Inflammatory macrophage treated with lipopolysaccharide for 1 hour (primary cell): ENCODE data around the gene LRCH1.

Experiments
- DNase-seq, 2 donors: peaks; one replicate each; pipeline ENCODE4 v3.0.0-alpha.2; 2020 to 2022

Gene LRCH1

GRCh38 chr13:46668302-46668720 is 115.3 kb downstream of the LRCH1 start:
- DNase-seq, result peak; percentile 63 to 69

GRCh38 chr13:46668931-46669525 is 116.1 kb downstream of the LRCH1 start:
- no peak for DNase-seq

- DNase-seq, result no peak
Observed at GRCh38 chr13:46672338-46673090, 119.5 kb downstream of the LRCH1 start.

- DNase-seq, result no peak
Observed at GRCh38 chr13:46675016-46675415, 122.0 kb downstream of the LRCH1 start.

DNA sequence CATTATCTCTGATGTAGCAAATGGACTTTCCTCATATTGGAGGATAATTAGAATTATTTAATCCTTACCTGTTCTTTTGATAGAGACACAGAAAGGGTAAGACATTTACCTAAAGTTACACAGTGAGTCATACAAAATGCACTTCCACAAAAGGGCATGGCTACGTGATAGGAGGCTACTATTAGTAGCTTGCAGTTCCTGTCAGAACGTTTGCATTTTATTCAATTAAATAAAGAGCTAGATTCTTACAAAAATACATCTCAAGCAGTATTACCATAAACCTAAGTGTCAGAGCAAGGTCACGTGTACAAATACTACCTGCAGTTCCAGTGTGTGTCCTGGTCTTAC is 123.4 kb downstream of the LRCH1 start:
- DNase-seq, result no peak

DNA sequence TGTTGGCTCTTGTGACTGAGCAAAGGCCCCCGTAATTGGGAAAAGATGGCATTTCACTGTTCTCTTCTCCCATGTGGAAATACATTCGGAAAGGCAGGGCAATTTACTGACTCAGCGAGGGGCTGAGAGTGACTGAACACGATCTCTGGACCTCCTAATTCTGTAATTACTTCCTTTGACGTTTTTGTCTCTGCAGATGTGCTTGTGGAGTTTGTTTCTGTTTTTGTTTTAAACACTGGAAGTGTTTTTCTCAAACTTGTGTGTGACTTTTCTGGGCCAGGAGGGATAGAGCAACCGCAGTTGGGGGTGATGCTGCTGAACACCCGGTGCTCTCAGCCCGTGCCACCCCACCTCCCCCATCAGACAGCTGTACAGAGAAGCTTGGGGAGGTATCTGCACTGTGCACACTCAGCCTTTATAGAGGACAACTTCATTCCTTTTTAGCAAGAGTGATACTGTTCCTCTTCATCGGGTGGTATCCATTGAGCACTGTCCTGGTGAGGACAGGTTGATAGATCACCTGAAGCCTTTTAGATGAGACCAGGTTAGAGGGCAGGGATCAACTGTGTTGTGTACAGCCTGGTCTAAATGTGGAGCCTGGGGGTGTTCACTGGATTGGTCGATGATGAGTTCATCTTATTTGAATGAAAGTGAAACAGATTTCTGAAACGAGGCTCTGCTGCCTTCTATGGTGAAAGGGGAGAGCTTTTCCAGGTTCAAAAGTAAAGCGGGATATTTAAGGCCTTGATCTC is 126.6 kb downstream of the LRCH1 start:
- peak; percentile 47 to 61 for DNase-seq

DNA sequence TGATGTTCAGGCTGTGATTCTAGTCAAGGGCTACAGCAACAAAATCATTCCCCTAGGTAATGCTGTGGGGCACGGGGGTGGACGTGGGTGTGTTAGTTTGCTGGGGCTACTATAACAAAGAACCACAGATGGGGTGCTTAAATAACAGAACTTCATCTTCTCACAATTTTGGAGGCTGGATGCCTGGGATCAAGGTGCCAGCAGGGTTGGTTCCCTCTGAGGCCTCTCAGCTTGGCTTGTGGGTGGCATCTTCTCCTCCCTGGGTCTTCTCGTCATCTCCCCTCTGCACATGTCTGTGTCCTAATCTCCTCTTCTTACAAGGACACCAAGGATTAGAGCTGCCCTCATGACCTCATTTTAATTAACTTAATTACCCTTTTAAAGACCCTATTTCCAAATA is 129.0 kb downstream of the LRCH1 start:
- no peak for DNase-seq

DNA sequence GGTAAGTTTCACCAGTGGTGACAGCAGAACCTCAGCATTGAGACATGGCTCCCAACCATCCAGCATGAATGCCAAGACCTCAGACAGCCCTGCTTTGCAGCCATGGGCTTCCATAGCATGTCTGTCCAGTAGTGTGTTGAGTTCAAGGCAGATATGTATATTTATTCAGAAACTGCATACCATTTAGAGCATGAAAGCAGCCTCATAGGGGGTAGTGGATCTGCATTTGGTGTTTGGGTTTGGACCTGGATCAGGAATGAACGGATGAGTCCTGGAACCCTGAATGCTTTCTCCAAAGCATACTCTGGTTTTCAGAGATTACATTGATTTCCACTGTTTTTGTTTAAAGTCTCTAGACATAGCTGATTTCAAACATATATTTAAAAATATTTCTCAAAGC is 129.7 kb downstream of the LRCH1 start:
- DNase-seq, result no peak

- DNase-seq, result peak in 1 of 2 donors; percentile 33
Observed at GRCh38 chr13:46683676-46684260, 130.8 kb downstream of the LRCH1 start.

DNA sequence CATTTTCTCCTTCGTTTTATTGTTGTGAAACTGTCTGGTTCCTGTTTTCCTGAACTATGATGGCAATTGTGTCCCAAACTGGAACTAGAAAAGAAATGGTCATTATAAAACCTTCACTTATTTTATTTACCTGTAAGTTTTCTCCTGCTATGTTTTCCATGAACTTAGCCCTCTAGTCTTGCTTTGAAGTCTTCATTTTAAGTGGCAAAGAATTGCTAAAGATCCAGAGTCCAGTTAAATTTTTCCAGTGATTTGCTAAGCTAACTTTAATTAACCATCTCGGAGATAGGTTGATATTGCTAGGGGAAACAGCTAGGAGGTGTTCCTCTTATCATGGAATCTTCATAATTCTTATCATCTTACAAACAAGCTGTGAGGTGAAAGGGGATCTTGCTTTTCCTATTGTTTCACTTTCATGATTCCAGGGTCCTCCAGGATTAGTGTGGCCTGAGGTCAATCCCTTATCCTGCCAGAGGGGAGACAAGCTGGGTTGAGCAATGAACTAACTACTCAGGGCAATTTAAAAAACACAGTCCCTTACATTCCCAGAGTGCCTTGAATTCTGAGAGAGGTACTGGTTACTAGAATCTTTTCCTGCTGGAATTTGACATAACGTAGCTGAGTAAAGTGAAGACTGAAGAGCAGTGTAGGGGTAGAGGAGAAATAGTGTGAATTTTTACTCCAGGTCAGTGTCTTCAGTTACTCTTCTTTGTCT is 131.5 kb downstream of the LRCH1 start:
- DNase-seq, result no peak

DNA sequence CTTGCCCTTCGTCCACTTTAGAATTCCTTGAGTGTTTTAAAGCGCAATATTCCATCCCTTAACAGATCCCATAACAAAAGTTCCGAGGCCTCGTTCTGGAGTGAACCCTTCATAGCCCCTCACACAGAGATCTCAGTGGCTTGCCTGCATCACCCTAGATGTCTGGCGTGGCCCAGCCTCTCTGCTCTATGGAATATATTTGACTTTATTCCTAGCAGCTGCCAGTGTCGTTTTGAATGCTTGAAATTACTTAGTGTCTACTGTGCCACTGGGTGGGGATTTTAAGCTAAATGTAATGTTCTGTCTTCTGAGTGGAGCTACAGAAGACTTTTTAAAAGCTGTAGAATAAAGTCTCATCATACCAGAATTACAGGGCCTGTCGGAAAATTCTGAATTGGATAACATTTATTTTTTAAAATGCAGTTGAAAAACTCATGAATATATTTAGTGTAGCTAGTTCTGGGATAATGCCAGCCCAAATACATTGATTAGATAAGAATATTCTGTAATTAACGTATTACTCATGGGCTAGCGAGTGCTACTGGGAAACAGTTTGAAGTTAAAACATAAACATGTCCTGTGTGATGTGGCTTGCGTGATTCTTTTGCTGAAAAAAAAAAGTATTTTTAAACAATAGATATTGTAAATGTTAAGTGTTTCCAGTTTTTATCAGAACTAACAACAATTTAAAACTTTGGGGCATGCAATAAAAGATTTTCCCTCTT is 132.2 kb downstream of the LRCH1 start:
- no peak for DNase-seq

- DNase-seq, result no peak
Observed at GRCh38 chr13:46686171-46686570, 133.2 kb downstream of the LRCH1 start.

- no peak for DNase-seq
Observed at GRCh38 chr13:46687810-46688209, 134.8 kb downstream of the LRCH1 start.

DNA sequence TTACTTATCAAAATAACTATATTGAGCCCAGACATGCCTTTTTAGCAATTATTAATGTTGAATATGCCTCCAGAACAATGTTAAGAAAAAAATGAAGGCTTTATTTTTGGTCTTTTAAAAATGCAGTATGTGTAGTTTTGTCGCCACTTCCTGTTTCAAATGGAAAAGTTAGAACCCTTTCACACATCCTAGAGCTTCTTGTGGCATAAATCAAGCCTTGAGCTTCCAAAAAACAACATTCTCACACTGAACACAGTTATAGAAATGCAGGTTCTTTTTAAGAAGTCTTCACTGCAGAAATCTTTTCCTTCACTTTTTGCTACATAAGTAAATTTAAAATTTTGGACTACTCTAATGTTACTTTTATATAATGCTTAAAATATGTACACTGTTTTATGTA is 135.3 kb downstream of the LRCH1 start:
- no peak for DNase-seq

DNA sequence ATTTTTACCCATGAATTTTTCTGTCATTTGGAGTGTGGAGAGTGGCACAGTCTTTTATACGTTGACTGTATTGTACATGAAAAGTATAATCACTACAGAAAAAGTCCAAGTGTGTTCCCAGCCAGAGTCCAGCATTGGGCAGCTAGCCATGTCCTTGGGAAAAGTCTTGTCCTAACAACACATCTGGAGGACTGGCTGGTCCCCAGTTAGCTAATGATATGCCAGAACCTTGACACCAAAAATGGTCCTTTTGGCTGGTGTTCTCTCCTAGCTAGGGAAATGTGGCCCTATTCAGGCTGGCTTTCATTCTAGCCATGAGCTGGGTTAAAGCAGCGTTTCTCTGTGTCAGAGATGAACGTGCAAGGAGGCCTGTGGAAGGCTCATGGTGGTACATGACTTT is 145.0 kb downstream of the LRCH1 start:
- no peak for DNase-seq

DNA sequence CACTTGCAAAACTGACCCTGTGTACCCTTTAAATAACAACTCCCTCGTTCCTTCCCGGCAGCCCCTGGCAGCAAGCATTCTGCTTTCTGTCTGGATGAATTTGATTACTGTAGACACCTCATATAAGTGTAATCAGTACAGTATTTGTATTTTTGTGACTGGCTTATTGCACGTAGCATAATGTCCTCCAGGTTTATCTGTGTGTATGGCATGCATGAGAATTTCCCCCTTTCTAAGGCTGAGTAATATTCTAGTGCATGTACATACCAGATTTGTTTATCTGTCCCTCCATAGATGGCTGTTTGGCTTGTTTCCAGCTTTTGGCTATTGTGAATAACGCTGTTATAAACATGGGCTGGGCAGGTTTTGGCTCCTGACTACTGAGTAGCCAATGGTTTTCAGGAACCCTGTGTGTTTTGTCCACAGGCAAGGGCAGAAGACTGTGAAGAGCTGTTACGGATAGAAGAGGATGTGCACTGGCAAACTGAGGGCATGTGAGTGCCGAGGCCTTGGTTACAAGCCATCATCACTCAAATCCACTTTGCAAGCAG is 146.0 kb downstream of the LRCH1 start:
- DNase-seq, result no peak

GRCh38 chr13:46712524-46712923 is 159.6 kb downstream of the LRCH1 start:
- DNase-seq, result no peak

DNA sequence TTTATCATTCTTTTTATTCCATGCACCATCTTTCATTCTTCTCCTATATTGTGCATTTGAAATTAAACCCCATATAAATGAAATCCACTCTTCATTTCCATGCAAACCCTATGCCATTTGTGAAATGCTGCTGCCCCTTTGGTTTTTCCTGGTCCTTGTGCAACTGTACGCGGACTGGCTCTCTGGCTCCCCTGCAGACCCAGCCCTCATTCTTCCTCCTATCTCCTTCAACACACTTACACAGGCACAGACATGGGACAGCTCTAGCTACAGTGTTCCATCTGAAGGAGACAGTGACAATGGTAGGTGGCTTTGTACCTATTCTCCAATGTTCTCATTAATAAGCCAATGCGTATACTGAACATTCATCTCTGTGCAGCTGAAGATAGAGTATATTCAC is 162.4 kb downstream of the LRCH1 start:
- no peak for DNase-seq

DNA sequence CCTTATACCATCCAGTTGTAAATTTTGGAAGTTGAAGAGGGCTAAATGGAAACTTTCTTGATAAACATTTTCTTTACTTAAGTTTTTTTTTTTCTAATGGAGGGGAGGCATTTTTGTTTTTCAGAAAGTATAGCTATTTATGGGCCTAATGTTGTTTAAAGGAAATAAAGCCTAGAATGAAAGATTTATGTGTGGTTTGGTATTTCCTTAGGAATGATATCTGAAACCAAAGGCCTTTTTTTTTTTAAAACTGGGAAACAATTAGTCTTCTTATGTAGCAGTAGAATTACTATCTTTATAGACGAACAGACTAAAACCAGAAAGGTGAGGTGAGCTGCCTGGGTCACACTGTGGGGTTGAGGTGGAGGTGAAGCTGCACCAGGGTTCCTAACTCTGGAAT is 163.9 kb downstream of the LRCH1 start:
- DNase-seq, result no peak

- DNase-seq, result no peak
Observed at GRCh38 chr13:46717275-46717674, 164.3 kb downstream of the LRCH1 start.

DNA sequence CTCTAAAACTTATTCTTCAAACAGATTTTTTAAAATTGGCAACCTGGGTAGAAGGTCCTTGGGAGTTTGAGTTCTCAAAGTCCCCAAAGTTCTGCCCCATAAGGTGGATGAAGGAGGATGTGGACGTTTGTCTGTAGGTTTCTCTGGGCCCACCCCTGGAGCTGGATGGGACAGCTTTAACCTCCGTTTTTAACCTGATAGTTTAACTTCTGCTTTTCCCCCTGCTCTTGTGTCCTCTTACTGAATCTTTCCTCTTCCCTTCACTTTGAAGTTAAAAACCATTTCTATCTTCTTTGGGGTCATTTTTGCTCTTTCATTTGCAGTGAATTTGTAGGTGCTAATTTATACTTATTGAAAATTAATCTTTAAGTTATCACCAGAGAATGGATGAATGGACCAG is 164.9 kb downstream of the LRCH1 start:
- DNase-seq, result no peak

DNA sequence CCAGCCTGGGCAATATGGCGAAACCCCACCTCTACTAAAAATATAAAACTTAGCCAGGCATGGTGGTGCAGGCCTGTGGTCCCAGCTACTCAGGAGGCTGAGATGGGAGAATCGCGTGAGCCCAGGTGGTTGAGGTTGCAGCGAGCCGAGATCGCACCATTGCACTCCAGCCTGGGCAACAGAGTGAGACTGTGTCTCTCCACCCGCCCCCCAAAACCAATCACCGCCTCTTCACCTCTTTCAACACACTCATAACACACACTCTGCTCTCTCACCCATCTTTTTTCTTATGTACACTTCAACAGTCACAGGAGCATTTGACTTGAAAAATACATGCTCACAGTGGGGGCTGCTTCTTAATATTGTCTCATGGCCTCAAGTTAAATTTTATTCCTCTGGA is 167.2 kb downstream of the LRCH1 start:
- DNase-seq, result no peak
